Suprapubic skin (tissue), 4 donors: ENCODE results near the gene RASGRP3. TPM values are rescaled to one million over a fixed set of nuclear protein-coding genes. Genes with fewer than 3 reads are reported as not detected.
A peak's percentile ranks its signal among the peaks of the same experiment; 100 is the strongest.

Experiments used
- DNase-seq, 2 donors: peaks; one replicate each; pipeline ENCODE4 v3.0.0-alpha.2; 2019; ENCODE audit warnings: low spot score in 2 of 2
- H3K27ac ChIP-seq: fragments of 200-600 bp; sonication (generic); one replicate; pipeline ENCODE4 v1.5.1; 2019
- H3K27me3 ChIP-seq: fragments of 200-600 bp; sonication (generic); one replicate; pipeline ENCODE4 v1.5.1; 2019
- H3K36me3 ChIP-seq: fragments of 200-600 bp; sonication (generic); one replicate; pipeline ENCODE4 v1.5.1; 2019
- H3K4me1 ChIP-seq: fragments of 200-600 bp; sonication (generic); one replicate; pipeline ENCODE4 v1.5.1; 2019
- H3K4me3 ChIP-seq: fragments of 200-600 bp; sonication (generic); one replicate; pipeline ENCODE4 v1.5.1; 2019; ENCODE audit warnings: mild to moderate bottlenecking
- H3K9me3 ChIP-seq: fragments of 200-600 bp; sonication (generic); one replicate; pipeline ENCODE4 v1.5.1; 2019
- EP300 ChIP-seq: sonication (generic); formaldehyde crosslinking; IDR thresholded peaks from one replicate; pipeline ENCODE4 v1.6.1; 2017; ENCODE audit warnings: antibody characterized with exemption
- POLR2A ChIP-seq, 2 donors: fragments of 450-650 bp; IDR thresholded peaks; one replicate each; pipeline ENCODE4 v1.6.1; 2017; ENCODE audit warnings: antibody characterized with exemption in 2 of 2, mild to moderate bottlenecking in 2 of 2, moderate library complexity in 2 of 2
- POLR2AphosphoS5 ChIP-seq, 3 donors: sonication (generic); formaldehyde crosslinking; IDR thresholded peaks; one replicate each; pipeline ENCODE4 v1.6.1; 2017; ENCODE audit warnings: antibody characterized with exemption in 3 of 3
- WGBS: methylation state at CpG from one replicate; pipeline ENCODE4 v1.1.5; 2018; 5-methylcytosine and 5-hydroxymethylcytosine counted together
- total RNA-seq, 4 donors: library from RNA; depleted of rRNA; stranded (reverse); fragments of >200 nt; gene quantifications; one replicate each; pipeline ENCODE4 v1.1.0, GENCODE V29; 2016
- TF ChIP-seq, protein P1 (sequence below), 2 donors: fragments of 200-600 bp in 1 of 2; fragments of 450-650 bp in 1 of 2; sonication (generic) in 1 of 2; IDR thresholded peaks; one replicate each; pipeline ENCODE4 v1.5.1; 2016 to 2019; ENCODE audit warnings: antibody characterized with exemption in 2 of 2, mild to moderate bottlenecking in 1 of 2, moderate library complexity in 1 of 2

RASGRP3 gene
- total RNA-seq, 4 donors from 2014 or later, result 4.1 to 11.1 (median 6.4) TPM

DNA sequence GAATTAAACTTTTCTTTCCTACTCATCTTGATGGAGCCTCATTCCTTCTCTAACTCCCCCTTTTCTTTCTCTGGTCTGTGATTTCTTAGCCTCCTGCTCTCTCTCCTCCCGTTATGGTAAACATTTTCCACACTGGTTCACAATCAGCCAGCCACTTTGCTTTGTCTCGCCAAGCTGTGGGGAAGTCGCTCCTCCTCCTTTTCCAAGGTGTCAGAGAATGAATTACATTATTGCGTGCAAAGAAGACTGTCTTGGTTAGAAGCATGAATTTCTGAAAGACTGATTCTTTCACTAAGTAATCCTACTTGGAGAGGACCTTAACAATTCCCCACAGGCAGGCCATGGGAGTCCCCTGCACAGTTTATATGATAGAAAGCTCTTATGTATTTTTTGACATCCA, 46.1 kb downstream of the RASGRP3 start:
- no peaks in the 10 kb centered on the region for H3K27me3 ChIP-seq
- no peaks in the 10 kb centered on the region for H3K36me3 ChIP-seq
- TF ChIP-seq POLR2AphosphoS5 (IDR thresholded peaks at IDR 0.05), result no peak
- no peak for TF ChIP-seq POLR2A (IDR thresholded peaks at IDR 0.05)
- TF ChIP-seq EP300, result no peak
- TF ChIP-seq, protein P1, sequence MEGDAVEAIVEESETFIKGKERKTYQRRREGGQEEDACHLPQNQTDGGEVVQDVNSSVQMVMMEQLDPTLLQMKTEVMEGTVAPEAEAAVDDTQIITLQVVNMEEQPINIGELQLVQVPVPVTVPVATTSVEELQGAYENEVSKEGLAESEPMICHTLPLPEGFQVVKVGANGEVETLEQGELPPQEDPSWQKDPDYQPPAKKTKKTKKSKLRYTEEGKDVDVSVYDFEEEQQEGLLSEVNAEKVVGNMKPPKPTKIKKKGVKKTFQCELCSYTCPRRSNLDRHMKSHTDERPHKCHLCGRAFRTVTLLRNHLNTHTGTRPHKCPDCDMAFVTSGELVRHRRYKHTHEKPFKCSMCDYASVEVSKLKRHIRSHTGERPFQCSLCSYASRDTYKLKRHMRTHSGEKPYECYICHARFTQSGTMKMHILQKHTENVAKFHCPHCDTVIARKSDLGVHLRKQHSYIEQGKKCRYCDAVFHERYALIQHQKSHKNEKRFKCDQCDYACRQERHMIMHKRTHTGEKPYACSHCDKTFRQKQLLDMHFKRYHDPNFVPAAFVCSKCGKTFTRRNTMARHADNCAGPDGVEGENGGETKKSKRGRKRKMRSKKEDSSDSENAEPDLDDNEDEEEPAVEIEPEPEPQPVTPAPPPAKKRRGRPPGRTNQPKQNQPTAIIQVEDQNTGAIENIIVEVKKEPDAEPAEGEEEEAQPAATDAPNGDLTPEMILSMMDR (IDR thresholded peaks at IDR 0.05), result no peak
- H3K27ac ChIP-seq, result peak overlapping the region; percentile 22
- DNase-seq, result no peak
- peaks cover 12% of the 10 kb centered on the region for H3K4me1 ChIP-seq
- H3K9me3 ChIP-seq, result no peaks in the 10 kb centered on the region
- 61% methylated on average over 4 of the region's 4 CpGs for WGBS
- no peak overlapping the region for H3K4me3 ChIP-seq

DNA sequence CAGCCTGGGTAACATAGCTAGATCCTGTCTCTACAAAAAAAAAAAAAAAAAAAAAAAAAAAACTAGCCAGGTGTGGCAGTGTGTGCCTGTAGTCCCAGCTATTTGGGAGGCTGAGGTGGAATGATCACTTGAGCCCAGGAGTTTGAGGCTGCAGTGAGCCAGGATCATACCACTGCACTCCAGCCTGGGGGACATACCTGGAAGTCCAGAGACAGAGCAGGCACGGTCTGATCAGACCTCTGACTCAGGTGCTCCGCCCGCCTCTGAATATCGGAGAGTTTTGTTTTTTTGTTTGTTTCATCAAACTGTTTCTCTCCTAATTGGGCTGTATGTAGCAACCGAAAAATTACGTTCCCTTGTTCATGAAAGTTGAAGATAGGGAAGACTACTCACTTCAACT, 49.2 kb downstream of the RASGRP3 start:
- TF ChIP-seq EP300, result no peak
- TF ChIP-seq POLR2A (IDR thresholded peaks at IDR 0.05), result no peak
- TF ChIP-seq POLR2AphosphoS5 (IDR thresholded peaks at IDR 0.05), result no peak
- TF ChIP-seq, protein P1 (IDR thresholded peaks at IDR 0.05), result no peak
- Histone ChIP-seq H3K4me1 (peaks cover 12% of the 10 kb centered on the region), H3K27ac (no peak overlapping the region), H3K36me3 (no peaks in the 10 kb centered on the region), H3K9me3 (no peaks in the 10 kb centered on the region), H3K27me3 (no peaks in the 10 kb centered on the region), H3K4me3 (no peak overlapping the region)
- WGBS, result 92% methylated on average over 6 of the region's 6 CpGs
- no peak for DNase-seq

DNA sequence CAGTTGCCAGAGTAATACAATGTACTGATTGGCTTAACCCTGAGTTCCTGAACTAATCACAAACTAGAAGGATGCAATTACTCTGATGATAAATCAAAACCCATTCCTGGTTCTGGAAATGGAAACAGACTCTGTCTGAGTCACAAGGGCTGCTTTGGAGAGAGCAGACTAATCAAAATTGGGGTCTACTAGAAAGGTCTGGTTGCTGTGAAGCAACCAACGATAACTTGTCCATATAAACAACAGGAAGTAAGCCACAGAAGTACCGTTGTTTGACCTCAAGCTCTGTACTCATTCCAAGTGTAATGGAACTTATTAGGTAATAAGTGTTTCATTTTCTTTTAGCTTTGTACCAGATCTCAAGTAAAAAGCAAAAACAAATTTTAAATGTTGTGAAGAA, 49.7 kb downstream of the RASGRP3 start:
- Histone ChIP-seq H3K4me1 (peaks cover 12% of the 10 kb centered on the region), H3K9me3 (no peaks in the 10 kb centered on the region), H3K27ac (no peak overlapping the region), H3K4me3 (no peak overlapping the region), H3K27me3 (no peaks in the 10 kb centered on the region), H3K36me3 (no peaks in the 10 kb centered on the region)
- no peak for DNase-seq
- TF ChIP-seq EP300 (no peak), POLR2AphosphoS5 (IDR thresholded peaks at IDR 0.05) (no peak), POLR2A (IDR thresholded peaks at IDR 0.05) (no peak)
- TF ChIP-seq, protein P1 (IDR thresholded peaks at IDR 0.05), result no peak
- WGBS, result 32% methylated on average over 2 of the region's 2 CpGs

DNA sequence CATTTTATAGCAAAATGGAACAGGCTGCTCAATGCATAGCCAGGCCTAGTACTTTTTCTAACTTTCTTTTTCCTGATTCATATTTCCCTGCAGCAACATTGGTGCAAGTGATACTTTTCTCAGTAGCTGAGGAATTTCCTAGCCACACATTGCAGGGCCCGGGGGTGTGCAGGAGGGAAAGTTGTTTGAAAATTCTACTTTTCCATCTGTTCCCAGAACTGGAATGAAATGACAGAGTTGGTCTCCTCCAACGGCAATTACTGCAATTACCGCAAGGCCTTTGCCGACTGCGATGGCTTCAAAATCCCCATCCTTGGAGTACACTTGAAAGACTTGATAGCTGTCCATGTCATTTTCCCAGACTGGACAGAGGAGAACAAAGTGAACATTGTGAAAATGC, 50.5 kb downstream of the RASGRP3 start:
- TF ChIP-seq EP300 (no peak), POLR2AphosphoS5 (IDR thresholded peaks at IDR 0.05) (no peak), POLR2A (IDR thresholded peaks at IDR 0.05) (no peak)
- TF ChIP-seq, protein P1 (IDR thresholded peaks at IDR 0.05), result no peak
- Histone ChIP-seq H3K9me3 (no peaks in the 10 kb centered on the region), H3K27ac (no peak overlapping the region), H3K36me3 (no peaks in the 10 kb centered on the region), H3K4me1 (peaks cover 6% of the 10 kb centered on the region), H3K27me3 (no peaks in the 10 kb centered on the region), H3K4me3 (no peak overlapping the region)
- no peak for DNase-seq
- WGBS, result 92% methylated on average over 5 of the region's 5 CpGs

DNA sequence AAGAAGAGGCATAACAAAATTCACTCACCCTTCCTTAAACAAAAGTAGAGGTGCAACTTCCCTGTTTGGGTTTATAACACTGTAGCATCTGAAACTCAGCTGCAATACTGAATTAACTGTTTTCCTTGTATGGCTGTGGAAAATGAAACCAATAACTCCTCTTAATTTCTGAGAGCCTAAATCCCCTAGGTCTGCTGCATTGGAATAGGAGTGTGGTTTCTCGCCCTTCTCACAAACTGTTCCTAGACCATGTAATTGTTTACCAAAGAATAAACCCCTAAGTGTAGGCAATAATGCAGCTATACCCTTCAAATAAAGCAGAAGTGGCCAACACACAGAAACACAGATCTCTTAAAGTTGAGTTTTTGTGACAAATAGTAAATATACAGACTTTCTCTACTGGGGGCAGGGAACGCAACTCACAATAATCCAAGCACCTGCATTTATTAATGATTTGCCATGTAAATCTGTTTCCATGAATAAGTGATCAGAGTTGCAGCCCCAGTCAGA, 52.0 kb downstream of the RASGRP3 start:
- Histone ChIP-seq H3K36me3 (no peaks in the 10 kb centered on the region), H3K4me3 (no peak overlapping the region), H3K4me1 (no peaks in the 10 kb centered on the region), H3K27ac (no peak overlapping the region), H3K9me3 (no peaks in the 10 kb centered on the region), H3K27me3 (no peaks in the 10 kb centered on the region)
- WGBS, result 100% methylated on average over 2 of the region's 2 CpGs
- no peak for DNase-seq
- no peak for TF ChIP-seq EP300
- no peak for TF ChIP-seq POLR2AphosphoS5 (IDR thresholded peaks at IDR 0.05)
- TF ChIP-seq, protein P1 (IDR thresholded peaks at IDR 0.05), result no peak
- TF ChIP-seq POLR2A (IDR thresholded peaks at IDR 0.05), result no peak
